Neutrophil (primary cell): ENCODE data around the gene EMX2.

Source experiments
- H3K27ac ChIP-seq: fragments of 200-600 bp; sonication (generic); 2 replicates; pipeline ENCODE4 v1.5.1; 2016; ENCODE audit warnings: mild to moderate bottlenecking, moderate library complexity
- H3K27me3 ChIP-seq: fragments of 200-600 bp; sonication (generic); 2 replicates; pipeline ENCODE4 v1.6.0; 2016; ENCODE audit warnings: mild to moderate bottlenecking
- H3K36me3 ChIP-seq: fragments of 200-600 bp; sonication (generic); 2 replicates; pipeline ENCODE4 v1.5.1; 2017
- H3K4me1 ChIP-seq, 2 experiments: fragments of 200-600 bp in 1 of 2; sonication (generic) in 1 of 2; 1 replicate in 1 of 2; 2 replicates in 1 of 2; pipeline versions ENCODE4 v1.5.1 to v1.6.1; 2013 to 2016; ENCODE audit warnings: low read depth in 1 of 2, low read length in 1 of 2, mild to moderate bottlenecking in 1 of 2, moderate library complexity in 1 of 2; ENCODE audit not compliant: control insufficient read depth in 1 of 2, insufficient read depth in 1 of 2
- H3K4me3 ChIP-seq, 2 experiments: fragments of 200-600 bp in 1 of 2; sonication (generic) in 1 of 2; 1 replicate in 1 of 2; 2 replicates in 1 of 2; pipeline ENCODE4 v1.5.1; 2013 to 2016; ENCODE audit warnings: low read depth in 1 of 2, low read length in 1 of 2, mild to moderate bottlenecking in 1 of 2, moderate library complexity in 1 of 2
- H3K9me3 ChIP-seq: fragments of 200-600 bp; sonication (generic); 2 replicates; pipeline ENCODE4 v1.5.1; 2016
- CTCF ChIP-seq: fragments of 200-600 bp; sonication (generic); IDR thresholded peaks from 2 replicates; pipeline ENCODE4 v1.5.1; 2016; ENCODE audit warnings: antibody characterized with exemption

Gene EMX2

GRCh38 chr10:117553815-117554172, 11.2 kb downstream of the EMX2 start:
- no peak for TF ChIP-seq CTCF
- H3K4me3 ChIP-seq = no peak overlapping the region
- peaks cover 98% of the 10 kb centered on the region for H3K27me3 ChIP-seq

GRCh38 chr10:117554241-117554814, 11.8 kb downstream of the EMX2 start:
- H3K36me3 ChIP-seq = no peaks in the 10 kb centered on the region
- H3K27me3 ChIP-seq = peaks cover 98% of the 10 kb centered on the region
- H3K4me1 ChIP-seq = no peaks in the 10 kb centered on the region
- no peak for TF ChIP-seq CTCF
- H3K4me3 ChIP-seq = no peak overlapping the region
- no peaks in the 10 kb centered on the region for H3K9me3 ChIP-seq
- no peak overlapping the region for H3K27ac ChIP-seq

More at GRCh38 chr10:117553815-117554172, 11.2 kb downstream of the EMX2 start:
- no peaks in the 10 kb centered on the region for H3K9me3 ChIP-seq
- no peaks in the 10 kb centered on the region for H3K4me1 ChIP-seq
- H3K36me3 ChIP-seq = no peaks in the 10 kb centered on the region
- no peak overlapping the region for H3K27ac ChIP-seq

- Histone ChIP-seq H3K27me3 (peaks cover 98% of the 10 kb centered on the region), H3K27ac (no peak overlapping the region)
Observed at GRCh38 chr10:117555017-117555416, 12.5 kb downstream of the EMX2 start.

GRCh38 chr10:117555863-117556262, 13.3 kb downstream of the EMX2 start:
- H3K36me3 ChIP-seq = no peaks in the 10 kb centered on the region
- peaks cover 96% of the 10 kb centered on the region for H3K27me3 ChIP-seq
- H3K27ac ChIP-seq = no peak overlapping the region
- no peak for TF ChIP-seq CTCF
- H3K4me1 ChIP-seq = no peaks in the 10 kb centered on the region
- no peak overlapping the region for H3K4me3 ChIP-seq
- no peaks in the 10 kb centered on the region for H3K9me3 ChIP-seq

More at GRCh38 chr10:117555017-117555416, 12.5 kb downstream of the EMX2 start:
- no peaks in the 10 kb centered on the region for H3K9me3 ChIP-seq
- H3K4me1 ChIP-seq = no peaks in the 10 kb centered on the region
- no peak for TF ChIP-seq CTCF
- H3K36me3 ChIP-seq = no peaks in the 10 kb centered on the region
- H3K4me3 ChIP-seq = no peak overlapping the region

- no peaks in the 10 kb centered on the region for H3K4me1 ChIP-seq
- no peaks in the 10 kb centered on the region for H3K9me3 ChIP-seq
- H3K27me3 ChIP-seq = peaks cover 96% of the 10 kb centered on the region
- TF ChIP-seq CTCF = no peak
- no peak overlapping the region for H3K27ac ChIP-seq
- no peaks in the 10 kb centered on the region for H3K36me3 ChIP-seq
- H3K4me3 ChIP-seq = no peak overlapping the region
Observed at GRCh38 chr10:117556356-117556755, 13.8 kb downstream of the EMX2 start.

- no peak overlapping the region for H3K27ac ChIP-seq
- peaks cover 94% of the 10 kb centered on the region for H3K27me3 ChIP-seq
- H3K36me3 ChIP-seq = no peaks in the 10 kb centered on the region
- H3K4me3 ChIP-seq = no peak overlapping the region
- TF ChIP-seq CTCF = no peak
- no peaks in the 10 kb centered on the region for H3K4me1 ChIP-seq
- H3K9me3 ChIP-seq = no peaks in the 10 kb centered on the region
Observed at GRCh38 chr10:117559712-117560111, 17.2 kb downstream of the EMX2 start.
